Measurements from ENCODE around the gene ZP1.

Gene ZP1

GRCh38 chr11:60875366-60876167 lies 8.2 kb downstream of the ZP1 start:
- H3K27ac ChIP-seq (ENCODE audit: extremely low read depth, low read depth, low read length) = no peak overlapping the region
- ChIA-PET CTCF (interaction anchor here (0.6 to 2.2 kb wide), 3 partner anchors 24 to 556 kb away, joined by 3 to 6 read pairs (median 5); no protein-coding TSS in a partner anchor), POLR2A (no interaction called here)
- H3K4me3 ChIP-seq (ENCODE audit: low read depth, low read length) = no peak overlapping the region
- peaks cover 0 to 23% of the 10 kb centered on the region in 2 experiments; a peak in 1 of 3 replicates for H3K36me3 ChIP-seq (ENCODE audit: control insufficient read depth in 2 of 2, insufficient read depth in 1 of 2, low read length in 2 of 2)
- H3K9me3 ChIP-seq (ENCODE audit: control insufficient read depth, insufficient read depth, low read depth, low read length) = no peaks in the 10 kb centered on the region
- no peaks in the 10 kb centered on the region for H3K4me1 ChIP-seq (ENCODE audit: control insufficient read depth, insufficient read depth, low read length)
- TF ChIP-seq PATZ1 (tag by site-specific recombination; IDR thresholded peaks at IDR 0.05) = no peak
- TF ChIP-seq HOXD13 (CRISPR knock-in tag; IDR thresholded peaks at IDR 0.05; ENCODE audit: borderline replicate concordance) = no peak
- no peak for TF ChIP-seq ZNF488 (tag by site-specific recombination; IDR thresholded peaks at IDR 0.05)
- no peak for TF ChIP-seq PRDM6 (tag by site-specific recombination; IDR thresholded peaks at IDR 0.05)
- TF ChIP-seq PRDM10 (tag by site-specific recombination; IDR thresholded peaks at IDR 0.05) = no peak
- TF ChIP-seq ZNF561 (tag by site-specific recombination; IDR thresholded peaks at IDR 0.05; ENCODE audit: borderline replicate concordance) = no peak
- no peak for TF ChIP-seq SP3 (tag by site-specific recombination; IDR thresholded peaks at IDR 0.05)
- TF ChIP-seq ZNF280D (tag by site-specific recombination; IDR thresholded peaks at IDR 0.05) = no peak

GRCh38 chr11:60876168-60876485 lies 8.8 kb downstream of the ZP1 start:
- Histone ChIP-seq H3K4me1 (ENCODE audit: control insufficient read depth, insufficient read depth, low read length) (no peaks in the 10 kb centered on the region), H3K27ac (ENCODE audit: extremely low read depth, low read depth, low read length) (no peak overlapping the region), H3K4me3 (ENCODE audit: low read depth, low read length) (no peak overlapping the region), H3K36me3 (ENCODE audit: control insufficient read depth in 2 of 2, insufficient read depth in 1 of 2, low read length in 2 of 2) (peaks cover 0 to 28% of the 10 kb centered on the region in 2 experiments; a peak in 1 of 3 replicates), H3K9me3 (ENCODE audit: control insufficient read depth, insufficient read depth, low read depth, low read length) (no peaks in the 10 kb centered on the region)
- ChIA-PET CTCF (interaction anchor here (1.4 to 2.2 kb wide), 2 partner anchors 23 to 45 kb away, joined by 4 to 6 read pairs; no protein-coding TSS in a partner anchor), POLR2A (no interaction called here)
- TF ChIP-seq ZSCAN16 (tag by site-specific recombination; IDR thresholded peaks at IDR 0.05) = no peak
- TF ChIP-seq GLI4 (tag by site-specific recombination; IDR thresholded peaks at IDR 0.05) = no peak
- TF ChIP-seq SP7 (tag by site-specific recombination; IDR thresholded peaks at IDR 0.05) = no peak

Measured in HEK293 (cell line).